CD4-positive, alpha-beta T cell treated with Interleukin-1 beta for 1 hour (primary cell): ENCODE measurements around the gene FGFR2.
"Not testable (repeated sequence)": the region's sequence is repeated elsewhere in the genome, so short reads cannot be mapped to it uniquely, and the experiment has no call there.

Source experiments
- DNase-seq, 2 donors: peaks; one replicate each; pipeline ENCODE4 v3.0.0-alpha.2; 2020 to 2022

FGFR2 gene

GRCh38 chr10:121520526-121520925 lies 77.7 kb downstream of the FGFR2 start:
- not testable (repeated sequence) for DNase-seq

GRCh38 chr10:121519901-121520493 lies 78.2 kb downstream of the FGFR2 start:
- DNase-seq = no peak

GRCh38 chr10:121519411-121519810 lies 78.8 kb downstream of the FGFR2 start:
- DNase-seq = no peak

DNA sequence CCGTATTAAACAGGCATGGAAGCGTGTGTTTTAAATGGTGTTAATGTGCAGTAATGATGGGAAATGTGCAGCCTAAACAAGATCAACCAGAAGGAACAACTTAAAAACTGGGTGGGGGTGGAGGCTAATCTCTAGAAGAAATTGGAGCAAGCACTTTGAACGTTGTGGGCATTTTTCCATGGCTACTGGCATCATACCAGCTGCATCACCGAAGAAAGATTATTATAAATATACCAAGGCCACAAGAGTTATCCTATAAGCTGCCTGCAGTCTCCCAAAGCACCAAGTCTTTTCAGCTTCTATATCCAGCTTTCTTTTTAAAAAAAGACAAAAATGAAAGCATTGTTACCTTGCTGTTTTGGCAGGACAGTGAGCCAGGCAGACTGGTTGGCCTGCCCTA lies 79.9 kb downstream of the FGFR2 start:
- DNase-seq = no peak

DNA sequence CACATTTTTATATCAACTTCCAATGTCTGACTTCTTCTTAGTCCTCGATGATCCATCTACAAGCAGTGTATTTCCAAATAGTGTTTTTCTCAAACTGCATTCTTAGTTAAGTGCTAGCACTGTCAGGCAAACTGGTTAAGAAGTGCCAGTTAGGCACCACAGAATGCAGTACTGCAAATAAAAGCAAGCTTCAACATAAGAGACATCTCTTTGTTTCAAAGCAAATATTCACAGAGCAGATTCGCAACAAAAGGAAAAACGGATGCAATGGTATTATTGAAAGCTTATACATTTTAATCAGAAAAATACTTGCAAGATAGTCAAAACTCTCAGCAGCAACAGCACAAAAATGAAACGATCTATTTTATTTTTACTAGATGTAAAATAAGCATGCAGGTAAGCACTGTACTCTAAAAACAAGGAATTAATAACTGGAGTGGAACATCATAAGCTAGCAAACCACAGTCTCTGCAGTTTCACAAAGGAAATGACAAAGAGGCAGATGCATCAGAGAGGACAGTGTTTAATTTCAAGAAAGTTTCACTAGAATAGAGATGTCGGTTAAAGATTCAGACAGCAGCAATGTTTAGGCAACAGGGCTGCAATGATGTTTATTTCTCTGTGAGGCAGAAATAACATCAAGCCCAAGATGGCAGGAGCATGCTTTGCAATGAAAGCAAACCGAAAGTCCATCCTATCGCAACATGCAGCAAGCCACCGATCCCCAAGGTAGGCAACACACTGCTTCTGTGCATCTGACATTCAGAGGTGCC lies 82.0 kb downstream of the FGFR2 start:
- DNase-seq = no peak

GRCh38 chr10:121514141-121514865 lies 83.9 kb downstream of the FGFR2 start:
- no peak for DNase-seq

GRCh38 chr10:121511943-121512342 lies 86.3 kb downstream of the FGFR2 start:
- no peak for DNase-seq

GRCh38 chr10:121511460-121511859 lies 86.8 kb downstream of the FGFR2 start:
- no peak for DNase-seq

DNA sequence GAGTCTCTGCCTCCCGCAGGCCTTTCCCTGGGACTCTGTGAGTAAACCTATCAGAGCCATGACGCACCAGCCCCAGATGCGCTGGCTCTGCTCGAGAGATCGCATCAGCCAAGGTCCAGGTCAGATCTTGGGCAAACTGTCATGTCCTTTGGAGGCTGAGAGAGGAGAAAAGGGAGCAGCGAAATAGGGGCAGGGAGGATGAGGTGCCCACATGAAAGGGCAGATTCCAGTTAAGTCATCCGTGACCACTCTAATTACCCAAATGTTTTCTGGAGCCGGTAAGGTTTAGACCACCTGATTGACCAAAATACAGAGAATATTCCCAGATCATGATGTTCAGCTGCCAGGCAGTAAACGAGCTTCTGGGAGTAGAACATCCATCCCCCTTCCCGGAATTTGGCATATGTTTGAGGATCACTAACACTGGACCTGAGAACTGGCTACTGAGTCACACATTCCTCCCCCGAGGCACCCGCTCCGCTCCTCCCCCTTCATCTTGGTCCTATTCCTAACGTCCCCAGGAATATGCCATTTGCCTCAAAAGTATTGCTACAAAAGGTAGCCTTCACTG lies 88.0 kb downstream of the FGFR2 start:
- no peak for DNase-seq

GRCh38 chr10:121509796-121510195 lies 88.4 kb downstream of the FGFR2 start:
- no peak for DNase-seq

- no peak for DNase-seq
These were observed 89.1 kb downstream of the FGFR2 start for GRCh38 chr10:121509112-121509511.

- DNase-seq = no peak
These were observed 94.6 kb downstream of the FGFR2 start for GRCh38 chr10:121503587-121504051.

GRCh38 chr10:121501796-121502195 lies 96.4 kb downstream of the FGFR2 start:
- DNase-seq = no peak

GRCh38 chr10:121500701-121501332 lies 97.4 kb downstream of the FGFR2 start:
- DNase-seq = no peak

GRCh38 chr10:121497513-121498470 lies 100.5 kb downstream of the FGFR2 start:
- DNase-seq = no peak

- no peak for DNase-seq
These were observed 102.5 kb downstream of the FGFR2 start for GRCh38 chr10:121495719-121496118.

GRCh38 chr10:121494296-121494695 lies 103.9 kb downstream of the FGFR2 start:
- DNase-seq = no peak

GRCh38 chr10:121493521-121493920 lies 104.7 kb downstream of the FGFR2 start:
- no peak for DNase-seq

DNA sequence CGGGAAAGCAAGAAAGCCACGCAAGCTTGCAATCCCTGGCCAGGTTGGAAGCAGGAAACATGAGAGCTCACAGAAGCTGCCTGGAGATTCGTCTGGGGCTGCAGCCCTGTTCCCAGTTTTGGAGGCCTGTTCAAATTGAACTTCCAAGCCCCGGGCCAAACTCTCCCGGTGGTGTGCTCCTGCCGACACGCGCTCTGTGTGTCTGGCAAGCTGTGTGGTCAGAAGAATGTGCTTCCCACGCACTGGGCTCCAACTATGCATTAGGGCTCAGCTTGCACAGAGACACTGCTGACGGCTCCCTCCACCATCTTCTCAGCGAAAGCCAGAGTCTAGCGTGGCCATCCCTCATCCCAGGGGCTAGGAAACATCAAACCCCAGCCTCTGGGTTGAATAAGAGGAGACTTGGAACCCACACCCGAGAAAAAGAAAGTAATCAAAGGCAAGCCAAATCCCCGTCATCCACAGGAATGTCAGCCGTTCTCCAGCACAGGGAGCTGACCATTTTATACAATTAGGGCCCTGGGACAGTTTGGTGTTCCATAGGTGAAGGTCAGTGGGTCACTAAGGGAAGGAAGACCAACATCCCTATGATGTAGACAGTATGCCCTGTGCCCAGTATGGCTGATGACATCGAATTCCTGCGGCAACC lies 107.2 kb downstream of the FGFR2 start:
- DNase-seq = no peak

GRCh38 chr10:121485436-121486139 lies 112.7 kb downstream of the FGFR2 start:
- DNase-seq = no peak

GRCh38 chr10:121484816-121485215 lies 113.4 kb downstream of the FGFR2 start:
- DNase-seq = no peak
